ENCODE measurements around the gene ACTN2.

Gene ACTN2

GRCh38 chr1:236728752-236729151 is 42.5 kb downstream of the ACTN2 start:
- H3K4me3 ChIP-seq (ENCODE audit: low read depth, low read length), result no peak overlapping the region

GRCh38 chr1:236733653-236734052 is 47.4 kb downstream of the ACTN2 start:
- no peak for DNase-seq (ENCODE audit: low read depth)
- H3K4me3 ChIP-seq (ENCODE audit: low read depth, low read length), result no peak overlapping the region

More at GRCh38 chr1:236728752-236729151, 42.5 kb downstream of the ACTN2 start:
- DNase-seq (ENCODE audit: low read depth), result no peak

- no peak for DNase-seq (ENCODE audit: low read depth)
- H3K4me3 ChIP-seq (ENCODE audit: low read depth, low read length), result no peak overlapping the region
Measured at GRCh38 chr1:236734141-236734765, 48.0 kb downstream of the ACTN2 start.

GRCh38 chr1:236736761-236737160 is 50.5 kb downstream of the ACTN2 start:
- no peak for DNase-seq (ENCODE audit: low read depth)
- no peak overlapping the region for H3K4me3 ChIP-seq (ENCODE audit: low read depth, low read length)

- H3K4me3 ChIP-seq (ENCODE audit: low read depth, low read length), result no peak overlapping the region
- no peak for DNase-seq (ENCODE audit: low read depth)
Measured at GRCh38 chr1:236741753-236742152, 55.5 kb downstream of the ACTN2 start.

GRCh38 chr1:236742421-236743160 is 56.3 kb downstream of the ACTN2 start:
- no peak overlapping the region for H3K4me3 ChIP-seq (ENCODE audit: low read depth, low read length)
- no peak for DNase-seq (ENCODE audit: low read depth)

GRCh38 chr1:236744533-236744932 is 58.2 kb downstream of the ACTN2 start:
- no peak overlapping the region for H3K4me3 ChIP-seq (ENCODE audit: low read depth, low read length)
- DNase-seq (ENCODE audit: low read depth), result no peak

- DNase-seq (ENCODE audit: low read depth), result no peak
- H3K4me3 ChIP-seq (ENCODE audit: low read depth, low read length), result no peak overlapping the region
Measured at GRCh38 chr1:236746785-236747184, 60.5 kb downstream of the ACTN2 start.

- no peak for DNase-seq (ENCODE audit: low read depth)
- no peak overlapping the region for H3K4me3 ChIP-seq (ENCODE audit: low read depth, low read length)
Measured at GRCh38 chr1:236747311-236747985, 61.1 kb downstream of the ACTN2 start.

- no peak overlapping the region for H3K4me3 ChIP-seq (ENCODE audit: low read depth, low read length)
- no peak for DNase-seq (ENCODE audit: low read depth)
Measured at GRCh38 chr1:236748268-236748870, 62.1 kb downstream of the ACTN2 start.

- no peak overlapping the region for H3K4me3 ChIP-seq (ENCODE audit: low read depth, low read length)
- no peak for DNase-seq (ENCODE audit: low read depth)
Measured at GRCh38 chr1:236750928-236751327, 64.6 kb downstream of the ACTN2 start.

GRCh38 chr1:236751385-236751784 is 65.1 kb downstream of the ACTN2 start:
- H3K4me3 ChIP-seq (ENCODE audit: low read depth, low read length), result no peak overlapping the region
- DNase-seq (ENCODE audit: low read depth), result no peak

- DNase-seq (ENCODE audit: low read depth), result no peak
- no peak overlapping the region for H3K4me3 ChIP-seq (ENCODE audit: low read depth, low read length)
Measured at GRCh38 chr1:236751935-236752334, 65.6 kb downstream of the ACTN2 start.

GRCh38 chr1:236753516-236753915 is 67.2 kb downstream of the ACTN2 start:
- no peak for DNase-seq (ENCODE audit: low read depth)
- no peak overlapping the region for H3K4me3 ChIP-seq (ENCODE audit: low read depth, low read length)

GRCh38 chr1:236753964-236754363 is 67.7 kb downstream of the ACTN2 start:
- DNase-seq (ENCODE audit: low read depth), result no peak
- no peak overlapping the region for H3K4me3 ChIP-seq (ENCODE audit: low read depth, low read length)

GRCh38 chr1:236754525-236755210 is 68.4 kb downstream of the ACTN2 start:
- no peak overlapping the region for H3K4me3 ChIP-seq (ENCODE audit: low read depth, low read length)
- no peak for DNase-seq (ENCODE audit: low read depth)

GRCh38 chr1:236757640-236758039 is 71.3 kb downstream of the ACTN2 start:
- no peak overlapping the region for H3K4me3 ChIP-seq (ENCODE audit: low read depth, low read length)
- no peak for DNase-seq (ENCODE audit: low read depth)

- DNase-seq (ENCODE audit: low read depth), result no peak
Measured at GRCh38 chr1:236759252-236759859, 73.1 kb downstream of the ACTN2 start.

GRCh38 chr1:236760480-236760879 is 74.2 kb downstream of the ACTN2 start:
- H3K4me3 ChIP-seq (ENCODE audit: low read depth, low read length), result no peak overlapping the region
- no peak for DNase-seq (ENCODE audit: low read depth)

More at GRCh38 chr1:236759252-236759859, 73.1 kb downstream of the ACTN2 start:
- no peak overlapping the region for H3K4me3 ChIP-seq (ENCODE audit: low read depth, low read length)
